Measurements from ENCODE around the gene KIF26B.

The KIF26B gene

DNA sequence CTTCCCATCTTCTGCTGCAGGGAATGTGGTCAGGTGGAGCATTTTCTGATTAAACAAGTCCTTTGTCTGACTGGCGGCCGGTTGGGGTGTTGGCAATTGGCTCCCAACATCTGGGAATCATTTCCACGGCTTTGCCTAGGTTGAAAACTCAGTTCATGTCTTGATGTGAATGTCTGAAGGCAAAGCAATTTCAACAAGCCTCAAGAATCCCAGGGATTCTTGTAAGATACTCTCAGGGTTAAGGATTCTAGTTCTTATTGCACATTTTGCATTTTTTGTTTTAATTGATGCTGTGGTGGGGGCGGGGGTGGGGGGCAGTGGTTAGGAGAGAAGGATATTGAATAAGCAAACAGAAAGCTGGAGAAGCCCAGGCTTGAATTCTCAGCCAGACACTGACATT is 273.9 kb downstream of the KIF26B start:
- no peak for DNase-seq (ENCODE audit: low spot score)

DNA sequence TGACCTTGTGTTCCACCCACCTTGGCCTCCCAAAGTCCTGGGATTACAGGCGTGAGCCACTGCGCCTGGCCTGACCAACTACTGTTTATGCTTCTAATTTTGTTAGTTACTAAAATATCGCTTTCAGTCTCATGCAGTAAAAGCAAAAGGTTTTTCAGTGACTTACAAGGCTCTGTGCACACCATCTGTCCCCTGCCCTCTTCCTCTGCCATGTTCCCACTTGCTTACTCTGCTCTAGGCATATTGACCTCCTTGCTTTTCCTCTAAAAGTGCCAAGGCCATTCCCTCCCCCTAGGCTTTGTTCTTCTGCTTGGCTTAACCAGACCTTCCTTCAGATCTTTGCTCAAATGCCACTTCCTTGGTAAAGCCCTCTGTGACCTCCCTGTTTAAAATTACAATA is 276.9 kb downstream of the KIF26B start:
- DNase-seq (ENCODE audit: low spot score): no peak

DNA sequence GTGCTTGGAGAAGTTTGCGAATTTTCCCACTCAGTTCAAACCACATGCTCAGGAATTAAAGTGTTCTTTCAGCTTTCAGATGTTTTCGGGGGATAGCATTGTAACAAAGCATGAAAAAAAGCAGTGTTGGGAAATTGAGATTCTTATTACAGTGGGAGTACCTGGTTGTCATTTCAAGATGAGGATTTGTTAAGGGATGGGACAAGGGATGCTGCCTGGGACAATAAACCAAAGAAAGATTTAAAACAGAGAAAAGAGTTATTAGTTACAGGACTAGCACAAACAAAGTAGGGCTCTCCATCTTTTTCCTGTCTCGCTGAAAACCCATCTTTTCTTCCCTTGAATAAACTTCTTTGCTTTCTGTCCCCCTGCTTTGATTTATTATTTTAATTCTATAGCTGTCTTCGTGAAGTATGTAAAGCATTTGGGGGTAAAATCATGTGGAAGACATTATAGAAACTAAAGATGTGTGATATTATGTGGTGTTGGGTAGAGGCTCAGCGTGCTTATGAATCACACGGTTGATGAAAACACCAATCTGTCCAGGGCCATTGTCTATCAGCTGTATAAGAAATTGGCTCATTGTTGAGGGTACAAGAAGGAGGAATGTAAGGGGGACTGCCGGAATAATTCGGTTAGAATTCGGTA is 277.6 kb downstream of the KIF26B start:
- no peak for DNase-seq (ENCODE audit: low spot score)

DNA sequence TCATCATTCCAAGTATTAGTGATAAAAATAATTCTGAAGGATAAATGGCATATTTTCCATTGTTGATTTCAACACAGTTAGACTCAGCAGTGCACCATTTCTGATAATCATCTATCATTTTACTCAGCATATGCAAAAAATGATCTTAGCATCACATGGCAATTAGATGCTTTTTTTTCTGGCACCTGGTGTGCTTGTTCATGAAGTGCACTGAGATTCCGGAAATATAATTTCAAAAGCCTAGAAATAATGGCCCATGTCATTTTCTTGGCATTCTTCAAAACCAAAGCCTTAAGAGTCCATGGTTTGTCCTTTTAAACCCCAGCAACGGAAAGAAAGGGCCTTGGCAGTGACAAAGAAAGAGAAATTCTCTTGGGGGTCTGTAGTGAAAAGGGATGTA is 278.8 kb downstream of the KIF26B start:
- no peak for DNase-seq (ENCODE audit: low spot score)

DNA sequence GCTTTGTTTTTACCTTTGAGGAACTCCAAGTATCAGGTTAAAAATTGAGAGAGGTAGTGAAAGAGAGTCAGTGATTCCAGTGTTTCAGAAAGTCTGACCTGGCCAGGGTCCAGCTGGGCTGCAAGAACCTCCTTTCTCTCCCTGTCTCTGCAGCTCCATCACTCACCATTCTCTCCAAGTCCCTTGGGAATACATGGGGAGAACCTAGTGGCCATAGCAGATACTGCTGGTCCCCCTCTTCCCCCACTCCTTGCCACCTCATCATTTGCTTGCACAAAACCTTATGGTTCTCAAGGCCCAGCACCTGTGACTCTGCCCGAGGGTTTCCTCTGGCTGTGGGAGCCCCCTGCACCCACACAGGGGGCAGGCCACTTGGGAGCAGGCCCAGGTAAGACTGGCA is 279.5 kb downstream of the KIF26B start:
- DNase-seq (ENCODE audit: low spot score): no peak

DNA sequence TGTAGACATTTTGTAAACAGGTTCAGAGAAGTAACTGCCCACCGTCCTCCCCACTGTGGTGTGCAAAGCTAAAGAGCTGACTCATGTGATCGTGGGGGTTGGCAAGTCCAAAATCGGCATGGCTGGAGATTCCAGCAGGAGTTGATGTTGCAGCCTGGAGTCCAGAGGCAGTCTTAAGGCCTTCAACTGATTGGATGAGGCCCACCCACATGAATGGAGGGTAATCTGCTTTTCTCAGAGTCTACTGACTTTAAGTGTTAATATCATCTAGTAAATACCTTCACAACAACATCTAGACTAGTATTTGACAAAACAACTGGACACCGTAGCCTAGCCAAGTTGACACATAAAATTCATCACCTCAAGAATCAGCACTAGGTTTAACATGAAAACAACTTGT is 281.6 kb downstream of the KIF26B start:
- no peak for DNase-seq (ENCODE audit: low spot score)

DNA sequence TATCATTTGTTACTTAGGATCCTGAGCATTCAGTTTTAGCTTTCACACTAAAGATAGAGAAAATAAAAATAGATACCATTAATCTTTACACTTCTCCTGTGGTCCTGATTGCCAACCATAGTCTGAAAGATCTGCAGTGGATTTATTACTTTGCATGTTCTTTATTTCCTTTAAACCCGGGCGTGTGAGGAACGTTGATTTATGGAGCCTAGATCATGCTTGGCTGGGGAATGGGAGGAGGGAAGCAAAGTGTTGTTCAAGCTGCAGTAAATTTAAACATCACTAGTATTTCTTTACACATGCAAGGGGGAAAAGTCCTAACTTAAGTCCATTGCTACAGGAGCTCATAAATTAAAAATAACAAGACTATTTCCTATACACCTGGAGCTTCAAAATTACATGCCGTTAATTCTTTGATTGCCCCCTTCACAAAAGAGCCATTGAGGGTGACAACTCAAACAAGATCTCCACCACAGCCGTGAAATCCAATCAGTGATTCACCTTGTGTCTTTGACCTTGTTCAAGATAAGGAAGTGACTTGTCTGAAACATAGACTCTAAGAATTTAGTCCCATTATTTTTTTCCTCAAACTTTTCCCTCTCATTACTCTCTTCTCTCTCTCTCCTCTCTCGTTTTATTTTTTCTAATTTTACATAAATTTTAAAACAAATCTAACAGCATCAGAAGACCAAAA is 282.7 kb downstream of the KIF26B start:
- DNase-seq (ENCODE audit: low spot score): no peak

DNA sequence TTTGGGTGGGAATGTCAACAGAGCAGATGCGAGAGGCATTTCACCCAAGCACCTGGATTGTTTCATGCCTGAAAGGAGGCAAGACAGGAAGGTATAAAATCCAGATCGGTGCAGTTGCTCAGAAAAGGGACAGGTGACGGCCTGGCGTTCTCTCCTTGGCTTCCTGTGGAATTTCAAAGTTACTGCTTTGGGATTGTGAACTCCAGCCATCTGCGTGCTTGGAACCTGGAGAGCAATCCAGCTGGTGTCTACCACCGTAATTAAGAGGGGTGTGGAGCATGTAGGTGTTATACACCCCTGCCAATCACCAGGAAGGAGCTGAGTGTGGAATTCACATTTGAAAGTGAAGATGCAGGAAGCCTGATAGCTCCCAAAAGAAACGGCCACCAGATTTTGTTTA is 286.1 kb downstream of the KIF26B start:
- DNase-seq (ENCODE audit: low spot score): no peak

DNA sequence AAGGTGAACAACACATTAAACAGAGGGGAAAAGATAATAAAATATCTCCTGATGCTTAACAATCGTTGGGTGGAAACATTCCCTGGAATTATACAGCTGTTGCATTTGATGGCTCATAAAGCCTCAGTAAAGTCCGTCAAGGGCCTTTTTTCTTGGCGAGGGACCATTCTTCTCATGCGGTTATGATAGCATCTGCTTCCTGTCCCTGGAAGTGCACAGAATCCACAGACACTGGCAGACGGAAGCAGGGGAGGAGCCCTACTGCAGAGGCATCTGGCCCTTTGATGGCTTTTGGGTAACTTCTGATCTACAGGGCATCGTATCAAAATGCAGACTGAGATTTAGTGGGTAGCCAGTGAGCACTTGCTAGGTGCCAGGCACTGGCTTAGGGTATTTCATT is 286.9 kb downstream of the KIF26B start:
- peak; percentile 80 for DNase-seq (ENCODE audit: low spot score)

DNA sequence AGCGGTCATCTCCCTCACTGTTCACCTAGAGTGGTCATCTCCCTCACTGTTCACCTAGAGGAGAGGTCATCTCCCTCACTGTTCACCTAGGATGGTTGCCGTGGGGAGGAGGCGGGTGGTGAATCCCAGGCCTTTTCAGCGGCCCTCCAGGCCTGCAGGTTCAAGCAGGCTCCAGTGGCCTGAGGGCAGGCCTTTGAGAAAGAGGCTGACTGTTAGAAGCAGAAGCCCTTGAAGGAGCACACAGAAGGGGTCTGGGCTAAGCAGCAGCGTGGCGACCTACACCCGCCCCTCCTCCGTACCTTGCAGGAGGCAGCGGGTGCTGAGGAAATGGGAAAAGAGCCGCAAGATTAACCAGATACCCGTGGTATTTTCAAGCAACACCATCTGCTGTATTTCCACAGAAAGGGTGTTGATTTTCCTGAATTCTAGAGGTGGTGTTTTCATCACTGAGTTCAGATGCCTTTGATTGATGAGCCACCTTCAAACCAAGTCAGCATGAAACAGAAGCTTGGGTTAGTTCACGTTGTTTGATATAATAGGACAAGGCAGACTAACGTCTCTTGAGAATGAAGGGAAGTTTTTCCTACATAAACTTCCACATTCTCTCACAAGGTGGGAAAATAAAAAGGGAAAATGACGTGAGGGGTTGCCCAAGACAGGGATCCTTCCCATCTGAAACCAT is 289.5 kb downstream of the KIF26B start:
- DNase-seq (ENCODE audit: low spot score): no peak

DNA sequence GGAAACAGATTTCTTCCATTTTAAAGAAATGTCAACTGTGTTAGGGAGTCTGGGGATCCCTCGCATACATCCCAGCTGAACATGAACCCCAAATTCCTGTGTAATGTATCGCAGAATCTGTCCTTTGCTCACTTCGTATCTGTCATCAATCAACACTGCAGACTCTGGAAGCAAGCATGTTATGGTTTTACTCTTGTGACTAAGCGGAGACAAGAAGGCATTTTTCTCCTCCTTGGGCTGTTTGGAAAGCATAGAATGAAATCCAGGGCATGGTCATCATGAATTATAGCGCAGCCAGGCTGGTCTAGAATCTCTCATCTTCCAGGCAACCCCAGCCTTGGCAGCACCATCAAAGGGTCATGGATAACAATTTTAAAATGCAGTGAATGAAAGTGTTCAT is 290.2 kb downstream of the KIF26B start:
- DNase-seq (ENCODE audit: low spot score): peak; percentile 24

DNA sequence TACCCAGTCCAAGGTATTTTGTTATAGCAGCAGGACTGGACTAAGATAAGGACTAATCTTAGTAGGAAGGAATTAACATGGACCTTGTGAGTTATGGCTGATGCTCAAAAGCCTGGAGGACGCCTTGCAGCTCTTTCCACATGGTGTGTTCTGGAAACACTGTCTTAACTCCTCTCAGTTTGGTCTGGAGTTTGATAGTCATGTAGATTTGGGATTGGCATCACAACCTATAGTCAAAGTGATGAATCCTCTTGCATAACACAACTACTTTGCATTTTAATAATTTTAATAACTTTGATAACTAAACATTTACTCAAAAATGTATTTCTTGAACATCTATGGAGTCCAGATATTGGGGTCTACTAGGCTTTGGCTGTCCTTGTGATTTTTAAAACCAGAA is 293.7 kb downstream of the KIF26B start:
- no peak for DNase-seq (ENCODE audit: low spot score)

DNA sequence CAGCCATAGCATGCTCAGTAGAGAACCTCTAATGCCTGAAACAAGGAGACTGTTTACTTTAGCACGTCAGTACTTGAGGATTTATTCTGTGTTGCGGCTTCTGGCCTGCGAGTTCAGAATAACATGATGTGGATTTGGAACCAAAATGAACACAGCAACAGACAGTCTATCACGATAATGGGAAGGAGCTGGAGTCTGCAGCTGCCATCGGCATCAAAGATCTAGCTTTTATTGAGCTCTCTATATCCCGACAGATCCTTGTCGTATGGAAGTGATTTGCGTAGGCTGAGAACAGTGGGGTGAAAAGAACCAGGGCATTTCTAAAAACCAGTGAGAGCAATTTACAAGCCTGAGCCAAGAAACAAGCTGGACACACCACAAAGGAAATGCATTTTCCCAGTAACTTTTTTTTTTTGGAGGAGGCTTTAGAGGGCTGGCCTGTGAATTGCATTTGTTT is 294.2 kb downstream of the KIF26B start:
- DNase-seq (ENCODE audit: low spot score): peak; percentile 34

DNA sequence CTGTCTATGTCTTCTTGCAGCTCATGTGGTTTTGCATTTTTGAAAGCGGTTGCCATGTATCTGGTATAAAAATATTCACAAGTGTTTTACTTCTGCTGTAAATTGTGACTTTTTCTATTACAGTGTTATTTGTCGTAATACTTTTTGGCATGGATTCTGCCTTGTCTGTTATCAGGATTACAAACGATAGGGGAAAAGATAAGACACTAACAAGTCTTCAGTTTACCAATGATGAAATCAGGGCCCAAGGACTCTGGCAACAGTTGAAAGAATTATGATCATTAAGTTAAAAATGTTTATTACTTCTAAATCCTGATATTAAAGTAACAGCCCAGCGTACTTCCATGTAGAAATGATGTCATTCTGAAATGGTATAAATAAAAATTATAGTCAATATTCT is 298.8 kb downstream of the KIF26B start:
- DNase-seq (ENCODE audit: low spot score): no peak

DNA sequence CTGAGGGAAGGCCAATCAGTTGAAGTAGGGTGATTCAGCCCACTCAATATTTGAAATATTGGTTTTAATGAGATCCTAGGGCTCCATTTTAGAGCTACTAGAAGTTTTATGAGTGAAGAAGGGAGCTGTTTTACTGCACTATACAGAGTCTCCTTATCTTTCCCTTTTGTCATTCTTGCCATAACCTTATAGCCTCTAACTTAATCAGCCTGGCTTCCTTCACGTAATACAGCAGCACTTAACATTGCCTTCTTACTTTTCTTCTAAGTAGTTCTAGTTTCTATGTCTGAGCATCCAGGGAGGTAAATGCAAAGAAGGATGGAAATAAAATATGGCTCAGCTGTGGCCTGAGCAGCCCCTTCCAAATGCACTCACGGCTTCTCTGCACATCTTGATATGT is 299.3 kb downstream of the KIF26B start:
- no peak for DNase-seq (ENCODE audit: low spot score)

DNA sequence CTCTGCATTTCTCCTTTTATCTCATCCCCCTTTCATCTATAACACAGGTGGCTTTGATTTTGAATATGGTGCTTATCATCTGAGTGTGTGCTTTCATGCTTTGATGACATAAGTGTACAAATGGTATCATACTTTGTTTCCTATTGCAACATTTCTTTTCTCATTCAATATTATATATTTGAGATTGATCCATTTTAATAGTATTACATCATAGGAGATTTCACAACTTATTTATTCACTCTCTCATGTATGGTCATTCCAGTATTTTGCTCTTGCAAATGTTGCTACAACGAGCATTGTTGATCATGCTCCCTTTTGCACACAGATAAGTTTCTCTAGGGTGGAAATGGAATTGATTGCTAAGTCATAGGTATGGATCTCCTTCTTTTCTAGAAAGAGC is 302.8 kb downstream of the KIF26B start:
- DNase-seq (ENCODE audit: low spot score): no peak

DNA sequence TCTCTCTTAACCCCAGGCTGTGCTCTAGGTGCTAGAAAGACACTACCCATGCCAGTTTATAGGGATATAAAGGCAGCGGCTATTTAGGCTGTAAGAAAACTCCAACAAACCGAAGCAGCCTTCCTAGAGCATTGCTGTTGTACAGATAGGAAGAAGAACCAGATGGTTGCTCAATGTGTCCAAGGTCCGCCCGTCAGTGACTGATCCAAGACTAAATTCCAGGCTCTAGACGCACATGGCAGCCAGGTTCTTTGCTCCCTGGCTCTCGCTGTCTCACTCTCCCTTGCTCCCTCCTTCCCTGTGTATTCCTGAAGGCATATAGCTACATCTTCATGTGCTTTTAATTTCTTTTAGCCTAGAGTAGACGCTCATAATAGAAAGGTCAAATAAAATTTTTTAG is 303.4 kb downstream of the KIF26B start:
- peak; percentile 73 for DNase-seq (ENCODE audit: low spot score)

DNA sequence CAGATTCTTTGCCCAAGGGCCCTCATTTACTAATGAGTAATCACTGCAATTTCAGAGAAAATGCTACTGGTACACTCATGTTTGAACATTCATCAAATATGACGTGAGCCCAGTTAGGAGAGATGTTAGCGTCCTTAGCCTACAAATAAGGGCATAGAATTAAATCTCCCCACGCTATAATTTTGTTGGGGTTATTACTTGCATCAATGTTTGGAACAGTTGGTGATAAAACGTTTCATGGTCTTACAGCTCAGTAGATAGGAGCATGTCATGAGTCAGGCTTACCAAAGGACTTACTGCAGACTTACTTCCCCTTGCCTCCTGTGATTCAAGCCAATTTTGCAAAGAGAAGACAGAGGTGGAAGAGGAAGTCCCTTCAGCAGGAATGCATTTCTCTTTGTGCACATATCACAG is 304.0 kb downstream of the KIF26B start:
- peak; percentile 41 for DNase-seq (ENCODE audit: low spot score)

DNA sequence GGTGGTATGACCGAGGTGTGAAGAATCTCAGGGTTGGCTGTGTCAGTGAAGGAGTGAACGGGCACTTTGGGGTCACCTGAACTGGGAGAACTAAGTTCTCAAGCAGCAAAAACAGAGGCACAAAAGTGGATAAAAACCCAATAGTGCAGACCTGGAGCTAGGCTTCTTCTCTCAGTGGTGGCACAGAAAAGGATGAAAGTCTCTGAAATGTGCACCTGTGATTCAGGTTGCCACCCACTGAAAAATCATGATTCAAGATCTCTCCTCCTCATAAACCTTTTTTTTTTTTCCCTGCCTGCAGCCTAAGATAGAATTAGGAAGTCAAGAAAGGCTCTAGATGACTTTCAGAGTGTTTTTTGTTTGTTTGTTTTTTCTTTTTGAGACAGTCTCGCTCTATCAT is 304.8 kb downstream of the KIF26B start:
- DNase-seq (ENCODE audit: low spot score): no peak

DNA sequence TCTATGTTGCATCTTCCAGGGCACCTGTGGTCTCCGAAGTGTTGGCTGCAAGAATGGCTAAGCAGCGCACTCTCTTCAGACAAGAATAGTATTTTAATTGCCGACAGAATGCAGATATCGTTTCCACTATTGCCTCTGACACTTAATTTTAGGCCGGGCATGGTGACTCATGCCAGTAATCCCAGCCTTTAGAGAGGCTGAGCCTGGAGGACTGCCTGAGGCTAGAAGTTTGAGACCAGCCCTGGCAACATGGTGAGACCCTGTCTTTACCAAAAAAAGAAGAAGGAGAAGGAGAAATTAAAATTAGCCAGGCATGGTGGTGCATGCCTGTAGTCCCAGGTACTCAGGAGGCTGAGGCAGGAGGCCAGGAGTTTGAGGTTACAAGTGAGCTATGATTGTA is 306.9 kb downstream of the KIF26B start:
- DNase-seq (ENCODE audit: low spot score): no peak

DNA sequence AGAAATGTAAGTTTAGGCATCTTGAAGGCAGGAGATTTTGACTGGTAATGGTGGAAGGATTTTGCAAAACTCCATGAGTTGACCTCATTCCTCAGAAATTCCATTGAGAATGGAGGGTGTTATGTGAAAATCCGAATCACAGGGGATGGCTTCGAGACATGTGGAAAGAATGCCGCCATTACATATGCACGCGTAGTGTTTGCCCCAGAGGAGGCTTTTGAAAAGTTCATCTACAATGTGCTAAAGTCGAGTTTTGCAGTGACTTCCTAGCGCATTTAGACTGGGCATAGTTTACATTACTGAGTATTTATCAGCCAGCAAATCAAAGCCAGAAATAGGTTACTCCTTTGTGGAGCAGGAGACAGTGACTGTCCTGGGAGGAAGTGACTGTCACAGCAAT is 307.4 kb downstream of the KIF26B start:
- DNase-seq (ENCODE audit: low spot score): no peak

DNA sequence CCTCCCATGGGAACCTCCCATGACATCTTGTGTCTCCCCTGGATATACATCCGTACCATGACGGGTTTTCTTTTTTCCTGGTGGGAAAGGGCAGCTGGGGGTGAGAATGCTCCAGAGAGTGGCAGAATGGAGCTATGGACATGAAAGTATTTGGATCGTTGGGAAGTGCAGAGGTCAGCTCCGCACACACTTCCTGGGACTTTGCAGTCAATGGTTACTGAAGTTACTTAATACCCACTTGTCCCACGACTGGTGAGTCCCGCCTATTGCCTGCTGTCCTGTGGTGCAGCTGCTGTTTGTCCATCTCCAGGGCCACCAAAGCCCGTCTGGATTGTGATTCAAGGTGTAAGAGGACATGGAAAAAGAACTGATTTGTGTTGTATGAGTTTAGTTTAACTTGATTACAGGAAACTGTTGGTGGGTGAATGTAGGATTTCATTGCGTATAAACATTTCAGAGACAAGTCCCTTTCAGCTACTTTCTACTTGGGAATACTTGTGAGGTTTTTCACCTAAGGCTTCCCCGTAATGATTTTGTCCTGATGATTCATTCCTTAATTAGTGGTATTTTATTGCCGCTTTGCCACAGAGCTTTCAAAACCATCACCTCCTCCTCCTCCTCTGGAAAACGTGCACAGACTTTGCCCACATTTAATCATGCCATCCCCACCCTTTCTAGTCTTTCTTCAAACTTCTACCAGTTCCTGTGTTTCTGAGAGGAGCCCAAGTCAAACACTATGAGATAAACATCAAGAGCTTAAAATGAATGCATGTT is 308.8 kb downstream of the KIF26B start:
- no peak for DNase-seq (ENCODE audit: low spot score)

DNA sequence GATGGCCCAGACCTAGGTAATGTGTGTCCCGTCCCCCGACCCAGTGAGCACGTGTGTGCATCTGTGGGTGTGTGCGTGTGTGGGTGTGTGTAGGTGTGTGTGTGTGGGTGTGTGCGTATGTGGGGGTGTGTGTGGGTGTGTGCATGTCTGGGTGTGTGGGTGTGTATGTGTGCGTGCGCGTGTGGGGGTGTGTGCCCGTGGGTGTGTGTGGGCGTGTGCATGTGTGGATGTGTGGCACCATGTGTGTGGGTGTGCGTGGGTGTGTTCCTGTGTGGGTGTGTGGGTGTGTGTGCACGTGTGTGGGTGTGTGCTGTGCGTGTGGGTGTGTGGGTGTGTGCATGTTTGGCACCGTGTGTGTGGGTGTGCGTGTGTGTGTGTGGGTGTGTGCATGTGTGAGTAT is 309.5 kb downstream of the KIF26B start:
- DNase-seq (ENCODE audit: low spot score): no peak

All from AG08395 (cell line).